Stimulated activated CD8-positive, alpha-beta memory T cell treated with anti-CD3 and anti-CD28 coated beads, Interleukin-4, amount 100 ng/mL, for 24 hours (primary cell): Measurements from ENCODE around the gene LTBP2.

Experiments
- DNase-seq: peaks from one replicate; pipeline ENCODE4 v3.0.0-alpha.2; 2020; ENCODE audit warnings: low read depth

Gene LTBP2

GRCh38 chr14:74612350-74613021 lies 449 bp upstream of the LTBP2 start:
- DNase-seq = peak; percentile 72

- DNase-seq = no peak
Measured at GRCh38 chr14:74610866-74611649, 979 bp downstream of the LTBP2 start.

- no peak for DNase-seq
Measured at GRCh38 chr14:74610199-74610865, 1.7 kb downstream of the LTBP2 start.

- no peak for DNase-seq
Measured at GRCh38 chr14:74609721-74610120, 2.3 kb downstream of the LTBP2 start.

GRCh38 chr14:74608959-74609611 lies 3.0 kb downstream of the LTBP2 start:
- DNase-seq = peak; percentile 76

GRCh38 chr14:74606727-74607126 lies 5.3 kb downstream of the LTBP2 start:
- no peak for DNase-seq

GRCh38 chr14:74605531-74606223 lies 6.4 kb downstream of the LTBP2 start:
- DNase-seq = no peak

GRCh38 chr14:74604911-74605310 lies 7.1 kb downstream of the LTBP2 start:
- DNase-seq = no peak

GRCh38 chr14:74604157-74604556 lies 7.9 kb downstream of the LTBP2 start:
- DNase-seq = no peak

- DNase-seq = no peak
Measured at GRCh38 chr14:74601982-74602381, 10.1 kb downstream of the LTBP2 start.

- no peak for DNase-seq
Measured at GRCh38 chr14:74599946-74600345, 12.1 kb downstream of the LTBP2 start.

- DNase-seq = no peak
Measured at GRCh38 chr14:74599321-74599761, 12.7 kb downstream of the LTBP2 start.

GRCh38 chr14:74596741-74597450 lies 15.1 kb downstream of the LTBP2 start:
- DNase-seq = no peak

GRCh38 chr14:74595006-74595735 lies 16.9 kb downstream of the LTBP2 start:
- DNase-seq = no peak

- DNase-seq = no peak
Measured at GRCh38 chr14:74594606-74595005, 17.4 kb downstream of the LTBP2 start.

GRCh38 chr14:74594029-74594428 lies 18.0 kb downstream of the LTBP2 start:
- no peak for DNase-seq

GRCh38 chr14:74593241-74593953 lies 18.6 kb downstream of the LTBP2 start:
- no peak for DNase-seq

- no peak for DNase-seq
Measured at GRCh38 chr14:74592476-74593201, 19.4 kb downstream of the LTBP2 start.

GRCh38 chr14:74591899-74592298 lies 20.1 kb downstream of the LTBP2 start:
- DNase-seq = no peak
